AG08396 (cell line): Measurements from ENCODE around the gene CACHD1.
A peak's percentile ranks its signal among the peaks of the same experiment; 100 is the strongest.

Experiments
- DNase-seq: peaks from one replicate; pipeline ENCODE4 v3.0.0; 2012; ENCODE audit warnings: low spot score, mixed read lengths

Gene CACHD1

DNA sequence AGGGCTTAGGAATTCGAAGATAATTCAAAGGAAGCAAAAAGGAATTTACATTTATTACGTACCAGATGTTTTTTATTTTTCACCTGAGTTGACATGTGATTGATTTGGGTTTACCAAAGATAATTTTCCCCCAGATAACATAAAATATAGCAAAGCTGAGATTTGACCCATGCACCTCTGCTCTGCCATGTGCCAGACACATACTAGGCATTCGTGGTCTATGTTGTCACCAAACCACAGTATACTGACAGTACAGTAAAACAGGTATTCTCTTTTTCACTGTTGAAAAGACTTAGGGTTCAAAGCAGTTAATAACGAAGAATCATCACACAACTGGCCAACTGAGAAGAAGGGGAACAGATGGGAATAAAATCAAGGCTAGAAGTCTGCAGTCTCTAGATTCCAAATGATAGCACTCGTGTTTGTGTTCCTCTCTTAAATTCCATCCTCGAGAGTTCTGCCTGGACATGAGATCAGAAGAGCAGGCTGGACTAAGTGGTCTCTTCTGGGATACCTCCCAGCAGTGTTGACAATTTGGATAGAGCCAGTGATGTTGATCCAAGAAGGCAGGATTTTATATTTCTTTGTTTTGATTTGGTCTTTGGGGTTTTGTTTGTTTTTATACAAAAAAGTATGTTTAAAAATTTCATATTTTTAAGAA lies 189.7 kb downstream of the CACHD1 start:
- no peak for DNase-seq

DNA sequence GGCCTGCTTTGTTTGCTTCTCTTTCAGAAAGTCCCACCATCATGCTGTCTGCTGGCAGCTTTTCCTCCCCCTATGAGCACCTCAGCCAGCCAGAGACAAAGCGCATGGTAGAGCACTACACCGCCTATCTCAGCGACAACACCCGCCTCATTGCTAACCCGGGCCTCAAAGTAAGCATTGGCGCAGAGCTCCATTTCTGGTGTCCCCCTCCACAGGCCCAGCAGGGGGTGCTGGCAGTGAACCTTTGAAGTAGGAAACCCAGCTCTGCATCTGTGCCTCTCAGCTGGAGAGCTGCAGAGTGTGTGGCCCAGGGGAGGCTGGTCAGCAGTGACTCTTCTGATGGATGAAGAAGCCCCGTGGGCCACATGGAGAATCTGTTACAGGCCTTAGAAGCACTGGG lies 193.7 kb downstream of the CACHD1 start:
- no peak for DNase-seq

GRCh38 chr1:64664299-64664698 lies 194.4 kb downstream of the CACHD1 start:
- no peak for DNase-seq

DNA sequence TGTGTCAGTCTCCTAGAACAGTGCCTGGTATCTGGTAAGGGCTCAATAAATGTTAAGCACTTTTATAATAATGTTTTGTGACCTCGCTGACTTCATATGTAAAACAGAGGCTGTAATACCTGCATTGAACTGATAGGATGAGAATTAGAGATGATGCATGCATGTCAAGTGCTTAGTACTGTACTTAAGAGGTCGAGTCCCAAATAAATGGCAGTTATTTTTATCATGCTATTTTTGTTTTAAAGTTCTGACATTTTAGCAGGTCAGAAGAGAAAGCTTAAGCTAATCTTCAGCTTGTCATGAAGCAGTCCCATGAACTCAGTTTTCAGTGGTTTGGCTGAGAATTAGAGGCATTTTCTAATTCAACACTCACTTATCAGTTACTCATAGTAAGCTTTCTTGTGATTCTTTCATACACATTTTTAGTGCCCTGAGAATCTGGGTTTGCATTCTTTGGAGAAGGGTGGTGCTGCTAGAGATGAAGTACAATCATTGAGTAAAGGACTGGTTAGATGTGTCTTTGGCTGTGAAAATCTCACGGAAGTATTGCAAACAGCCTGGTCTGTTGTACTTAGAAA lies 199.3 kb downstream of the CACHD1 start:
- no peak for DNase-seq

DNA sequence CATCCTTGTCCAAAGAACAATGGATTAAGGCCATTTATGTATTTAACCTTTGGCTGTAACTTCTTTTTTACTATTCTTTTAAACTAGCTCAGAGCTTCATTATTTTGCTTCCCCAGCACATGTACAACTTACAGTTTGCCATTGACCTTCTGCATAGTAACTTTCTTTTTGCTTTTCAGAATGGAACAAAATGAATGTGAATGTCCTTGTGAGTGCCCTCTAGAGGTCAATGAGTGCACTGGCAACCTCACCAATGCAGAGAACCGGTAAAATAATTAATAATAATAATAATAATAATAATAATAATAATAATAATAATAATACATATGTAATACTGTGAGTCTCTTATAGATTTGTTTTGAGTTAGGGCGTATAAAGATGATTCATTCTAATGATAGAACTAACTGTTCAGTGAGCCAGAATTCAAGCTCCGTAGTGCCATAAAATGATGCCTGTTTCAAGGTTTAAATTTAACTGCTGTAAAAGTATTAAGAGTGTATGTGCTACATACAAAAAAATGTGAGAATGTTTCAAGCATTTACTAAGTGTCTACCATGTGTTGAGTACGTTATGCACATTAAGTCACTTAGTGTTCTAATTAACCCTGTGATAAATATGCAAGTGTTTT lies 205.9 kb downstream of the CACHD1 start:
- peak; percentile 34 for DNase-seq

- no peak for DNase-seq
Measured at GRCh38 chr1:64676386-64676785, 206.5 kb downstream of the CACHD1 start.

GRCh38 chr1:64677532-64677931 lies 207.6 kb downstream of the CACHD1 start:
- no peak for DNase-seq

GRCh38 chr1:64678366-64678765 lies 208.4 kb downstream of the CACHD1 start:
- DNase-seq, result no peak

GRCh38 chr1:64679177-64679576 lies 209.2 kb downstream of the CACHD1 start:
- DNase-seq, result no peak

DNA sequence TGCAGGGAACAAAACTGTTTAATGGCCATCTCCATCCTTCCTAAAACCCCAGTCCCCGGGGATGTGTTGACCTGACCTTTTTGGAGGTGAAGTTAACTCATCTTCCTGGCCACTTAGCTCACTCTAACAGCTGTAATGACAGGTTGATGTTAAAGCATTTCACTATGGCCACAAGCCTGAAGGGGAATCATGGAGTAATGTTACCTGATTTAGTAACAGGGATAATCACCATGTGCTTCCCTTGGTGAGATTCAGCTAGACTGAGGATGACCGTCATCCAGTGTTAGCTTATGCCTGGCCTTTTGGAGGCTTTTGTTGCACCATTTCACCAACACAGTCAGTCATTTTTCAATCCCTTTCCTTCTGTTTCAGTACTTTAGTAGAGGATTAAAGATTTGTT lies 210.7 kb downstream of the CACHD1 start:
- DNase-seq, result no peak

DNA sequence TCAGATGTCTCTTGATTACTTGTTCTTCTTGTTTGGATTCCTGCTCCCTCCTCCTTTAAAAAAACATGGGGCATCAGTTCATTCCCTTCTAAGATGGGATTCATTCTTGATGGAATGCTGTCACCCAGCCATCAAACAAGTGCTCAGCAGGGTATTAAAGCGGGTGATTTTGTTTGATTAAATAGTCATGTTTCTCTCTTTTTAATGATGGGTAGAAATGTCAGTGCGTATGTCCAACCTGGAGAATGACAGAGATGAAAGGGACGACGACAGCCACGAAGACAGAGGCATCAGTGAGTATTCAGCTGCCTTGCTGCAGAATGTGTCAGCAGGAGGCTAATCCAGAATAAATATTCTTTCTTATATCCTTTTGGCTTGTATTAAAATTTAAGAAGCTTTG lies 211.1 kb downstream of the CACHD1 start:
- DNase-seq, result no peak

- DNase-seq, result no peak
Measured at GRCh38 chr1:64683419-64683818, 213.5 kb downstream of the CACHD1 start.

DNA sequence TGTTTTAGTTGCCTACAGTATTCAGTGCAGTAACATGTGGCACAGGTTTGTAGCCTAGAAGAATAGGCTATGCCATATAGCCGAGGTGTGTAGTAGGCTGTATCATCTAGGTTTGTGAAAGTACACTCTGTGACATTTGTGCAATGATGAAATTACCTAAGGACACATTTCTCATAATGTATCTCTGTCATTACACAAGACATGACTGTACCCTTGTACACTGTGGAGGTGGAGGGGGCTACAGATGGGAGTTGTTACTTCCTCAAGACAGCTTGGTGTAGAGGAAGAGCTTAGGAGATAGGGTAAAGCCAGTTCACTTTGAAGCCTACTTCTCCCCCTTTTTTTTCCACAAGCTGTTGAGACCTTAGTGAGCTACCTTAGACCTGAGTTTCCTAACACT lies 215.3 kb downstream of the CACHD1 start:
- DNase-seq, result no peak

DNA sequence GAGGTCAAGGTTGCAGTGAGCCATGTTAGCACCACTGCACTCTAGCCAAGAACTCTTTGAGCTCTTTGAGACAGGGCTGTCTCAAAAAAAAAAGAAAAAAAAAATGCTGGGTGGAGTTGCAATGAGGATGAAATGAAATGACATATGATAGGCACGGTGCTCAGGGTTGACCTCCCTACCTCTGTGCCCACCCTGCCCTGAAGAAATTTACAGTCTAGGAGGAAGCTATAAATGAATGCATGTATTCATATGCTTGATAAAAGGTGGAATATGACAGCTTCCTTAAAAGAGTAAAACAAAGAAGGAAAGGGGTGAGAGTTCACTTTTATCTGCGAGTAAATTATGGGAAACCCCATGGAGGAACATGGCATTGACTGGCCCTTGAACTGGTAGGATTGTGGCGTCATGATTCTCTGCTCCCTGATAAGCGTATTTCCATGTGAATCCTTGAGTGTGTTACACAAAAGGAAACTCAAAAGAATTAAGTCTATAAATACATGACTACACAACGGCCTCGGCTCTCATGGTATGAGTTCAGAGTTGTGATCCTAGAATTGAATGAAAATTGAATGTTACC lies 215.9 kb downstream of the CACHD1 start:
- no peak for DNase-seq

DNA sequence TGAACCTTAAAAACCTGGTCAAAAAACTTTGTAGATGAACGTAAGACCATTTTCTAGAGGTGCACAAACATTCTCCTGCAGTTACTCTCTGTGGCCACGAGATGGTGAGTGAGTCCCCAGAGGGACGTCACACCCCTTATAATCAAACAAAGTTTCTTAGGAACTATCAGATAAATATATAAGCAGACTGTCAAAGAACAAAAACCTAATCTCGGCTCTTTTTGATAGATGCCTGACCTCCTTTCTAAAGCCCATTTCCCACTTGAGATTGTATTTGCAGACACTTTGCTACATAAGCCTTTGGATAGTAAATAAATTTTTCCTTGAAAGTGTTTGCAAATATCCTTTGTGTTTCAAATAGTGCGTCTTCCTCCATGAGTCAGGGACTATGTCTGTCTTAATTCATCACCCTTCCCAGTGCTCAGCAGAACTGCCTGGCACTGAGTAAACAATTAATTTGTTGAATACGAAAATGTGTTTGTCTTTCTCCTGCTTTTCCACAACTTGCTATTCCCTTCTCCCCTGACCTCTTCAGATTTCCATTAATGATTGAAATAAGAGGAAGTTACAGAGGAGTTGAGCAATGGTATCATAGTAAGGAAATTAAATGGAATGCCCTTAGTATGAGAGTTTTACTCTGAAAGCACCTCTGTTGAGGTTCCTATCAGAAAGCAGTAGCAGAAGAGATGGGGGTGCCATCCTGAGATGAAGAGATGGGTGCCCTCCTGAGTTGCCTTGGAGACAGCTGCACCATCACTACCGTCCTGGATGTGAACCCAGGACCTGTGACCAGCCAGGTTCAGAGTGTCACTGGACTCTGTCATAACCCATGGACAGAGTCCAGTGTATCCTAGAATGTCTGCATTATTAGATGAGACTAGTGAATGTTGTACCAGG lies 217.1 kb downstream of the CACHD1 start:
- DNase-seq, result peak; percentile 53

DNA sequence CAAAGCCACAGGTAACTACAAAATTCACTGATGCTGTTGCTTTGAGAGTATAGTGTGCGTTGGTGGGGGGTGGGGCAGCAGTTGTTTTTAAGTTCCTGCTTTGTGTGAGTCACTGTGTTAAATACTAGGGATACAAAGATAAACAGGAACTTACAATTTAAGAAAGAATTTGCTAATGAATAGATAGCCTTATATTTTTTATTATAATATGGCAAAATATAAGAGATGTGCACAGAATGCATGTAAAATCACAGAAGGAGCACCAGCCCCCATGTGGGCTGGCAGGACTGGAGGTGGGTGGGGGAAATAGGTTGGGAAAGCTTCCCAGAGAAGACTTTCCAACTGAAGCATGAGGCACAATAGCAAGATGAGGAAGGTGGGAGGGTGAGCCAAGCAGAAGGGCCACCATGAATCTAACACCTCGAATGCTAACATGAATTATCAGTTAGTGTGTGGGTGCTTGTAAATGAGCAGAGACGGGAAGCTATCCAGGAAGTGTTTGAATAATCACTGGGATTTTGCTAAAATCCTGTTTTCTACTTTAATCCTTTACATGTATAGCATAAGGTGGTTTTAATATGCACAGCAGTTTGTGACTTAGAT lies 217.9 kb downstream of the CACHD1 start:
- DNase-seq, result no peak

GRCh38 chr1:64691626-64692025 lies 221.7 kb downstream of the CACHD1 start:
- DNase-seq, result no peak

- DNase-seq, result no peak
Measured at GRCh38 chr1:64692911-64693310, 223.0 kb downstream of the CACHD1 start.

DNA sequence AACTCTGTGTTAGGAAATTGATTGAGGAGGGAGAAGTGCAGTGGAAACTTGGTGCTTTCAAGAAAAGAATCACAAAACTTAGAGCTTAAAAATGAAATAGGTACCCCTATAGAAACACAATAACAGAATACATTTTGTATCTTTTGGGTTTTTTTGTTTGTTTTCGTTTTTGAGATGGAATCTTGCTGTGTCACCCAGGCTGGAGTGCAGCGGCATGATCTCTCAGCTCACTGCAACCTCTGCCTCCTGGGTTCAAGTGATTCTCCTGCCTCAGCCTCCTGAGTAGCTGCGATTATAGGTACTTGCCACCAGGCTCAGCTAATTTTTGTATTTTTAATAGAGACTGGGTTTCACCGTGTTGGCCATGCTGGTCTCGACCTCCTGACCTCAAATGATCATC lies 223.5 kb downstream of the CACHD1 start:
- DNase-seq, result no peak

GRCh38 chr1:64696879-64697278 lies 226.9 kb downstream of the CACHD1 start:
- no peak for DNase-seq

GRCh38 chr1:64699327-64699726 lies 229.4 kb downstream of the CACHD1 start:
- no peak for DNase-seq

DNA sequence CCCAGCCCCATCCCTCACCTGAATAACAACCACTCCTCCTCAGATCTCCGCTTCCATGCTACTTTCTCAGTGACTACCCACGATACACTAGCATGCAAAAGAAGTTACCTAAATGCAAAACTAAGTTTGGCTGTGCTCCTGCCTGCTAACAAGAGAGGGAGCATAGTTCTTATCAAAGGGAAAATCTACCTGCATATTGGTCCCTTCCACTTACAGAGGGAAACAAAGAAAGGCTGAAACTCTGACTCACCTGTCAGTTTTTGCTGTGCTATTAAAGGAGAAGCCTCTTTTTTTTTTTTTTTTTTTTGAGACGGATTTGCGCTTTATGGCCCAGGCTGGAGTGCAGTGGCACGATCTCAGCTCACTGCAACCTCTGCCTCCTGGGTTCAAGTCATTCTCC lies 231.1 kb downstream of the CACHD1 start:
- DNase-seq, result no peak
